ENCODE data around the gene NOSTRIN.
"Not testable (repeated sequence)": the region's sequence is repeated elsewhere in the genome, so short reads cannot be mapped to it uniquely, and the experiment has no call there.

The NOSTRIN gene

DNA sequence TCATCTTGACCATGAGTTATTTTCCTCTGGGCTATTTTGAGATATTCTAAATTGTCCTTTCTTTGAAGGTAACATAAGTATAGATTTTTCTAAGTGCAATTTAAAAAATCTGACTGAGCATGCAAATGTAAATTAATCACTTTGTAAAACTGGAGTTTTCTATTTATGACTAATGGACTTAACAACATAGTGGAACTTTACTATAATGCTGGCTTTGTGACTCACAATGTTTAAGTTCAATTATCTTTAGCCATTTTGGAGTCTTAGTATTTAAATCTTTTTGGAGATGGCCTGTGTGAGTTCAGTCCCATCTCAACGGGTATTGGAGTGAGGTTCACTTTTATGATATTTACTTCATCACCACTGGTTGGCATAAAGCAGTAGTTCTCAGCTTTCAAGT is 35.2 kb upstream of the NOSTRIN start:
- TF ChIP-seq, protein P1, sequence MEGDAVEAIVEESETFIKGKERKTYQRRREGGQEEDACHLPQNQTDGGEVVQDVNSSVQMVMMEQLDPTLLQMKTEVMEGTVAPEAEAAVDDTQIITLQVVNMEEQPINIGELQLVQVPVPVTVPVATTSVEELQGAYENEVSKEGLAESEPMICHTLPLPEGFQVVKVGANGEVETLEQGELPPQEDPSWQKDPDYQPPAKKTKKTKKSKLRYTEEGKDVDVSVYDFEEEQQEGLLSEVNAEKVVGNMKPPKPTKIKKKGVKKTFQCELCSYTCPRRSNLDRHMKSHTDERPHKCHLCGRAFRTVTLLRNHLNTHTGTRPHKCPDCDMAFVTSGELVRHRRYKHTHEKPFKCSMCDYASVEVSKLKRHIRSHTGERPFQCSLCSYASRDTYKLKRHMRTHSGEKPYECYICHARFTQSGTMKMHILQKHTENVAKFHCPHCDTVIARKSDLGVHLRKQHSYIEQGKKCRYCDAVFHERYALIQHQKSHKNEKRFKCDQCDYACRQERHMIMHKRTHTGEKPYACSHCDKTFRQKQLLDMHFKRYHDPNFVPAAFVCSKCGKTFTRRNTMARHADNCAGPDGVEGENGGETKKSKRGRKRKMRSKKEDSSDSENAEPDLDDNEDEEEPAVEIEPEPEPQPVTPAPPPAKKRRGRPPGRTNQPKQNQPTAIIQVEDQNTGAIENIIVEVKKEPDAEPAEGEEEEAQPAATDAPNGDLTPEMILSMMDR (IDR thresholded peaks at IDR 0.05; ENCODE audit: insufficient read depth, low read length, poor library complexity, severe bottlenecking): no peak
- TF ChIP-seq EZH2phosphoT487 (conservative IDR thresholded peaks at IDR 0.05; ENCODE audit: low read length): no peak
- Histone ChIP-seq H3K27me3 (ENCODE audit: low read length) (no peaks in the 10 kb centered on the region), H3F3A (ENCODE audit: insufficient read depth) (no peaks in the 10 kb centered on the region), H2AFZ (ENCODE audit: low read depth, low read length, severe bottlenecking) (no peak overlapping the region), H3K79me2 (ENCODE audit: insufficient read depth, low read length) (no peaks in the 10 kb centered on the region), H3K4me2 (ENCODE audit: low read depth, low read length, poor library complexity, severe bottlenecking) (no peak overlapping the region), H3K9me2 (replicated peaks; ENCODE audit: insufficient read depth, low read length) (no peaks in the 10 kb centered on the region), H4K20me1 (ENCODE audit: low read depth, low read length) (no peaks in the 10 kb centered on the region), H3K9ac (ENCODE audit: low read length) (no peak overlapping the region), H3K9me3 (ENCODE audit: insufficient read depth, low read length) (no peaks in the 10 kb centered on the region), H3K4me3 (ENCODE audit: insufficient read depth, low read length, poor library complexity, severe bottlenecking) (no peak overlapping the region), H3K36me3 (ENCODE audit: low read length) (no peaks in the 10 kb centered on the region), H3K27ac (ENCODE audit: low read depth, low read length) (no peak overlapping the region)

DNA sequence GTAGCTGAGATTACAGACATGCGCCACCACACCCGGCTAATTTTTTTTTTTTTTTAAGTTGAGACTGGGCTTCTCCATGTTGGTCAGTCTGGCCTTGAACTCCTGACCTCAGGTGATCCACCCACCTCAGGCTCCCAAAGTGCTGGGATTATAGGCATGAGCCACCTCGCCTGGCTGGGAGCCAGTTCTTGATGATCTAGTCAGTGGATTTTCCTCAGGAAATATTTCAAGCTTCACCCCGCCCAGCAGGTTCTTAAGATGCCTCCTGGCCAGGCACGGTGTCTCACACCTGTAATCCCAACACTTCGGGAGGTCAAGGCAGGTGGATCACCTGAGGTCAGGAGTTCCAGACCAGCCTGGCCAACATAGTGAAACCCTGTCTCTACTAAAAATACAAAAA is 34.1 kb upstream of the NOSTRIN start:
- not testable (repeated sequence) for H4K20me1 ChIP-seq (ENCODE audit: low read depth, low read length); H3K4me3 ChIP-seq (ENCODE audit: insufficient read depth, low read length, poor library complexity, severe bottlenecking); H3F3A ChIP-seq (ENCODE audit: insufficient read depth); H3K9me3 ChIP-seq (ENCODE audit: insufficient read depth, low read length); H3K27ac ChIP-seq (ENCODE audit: low read depth, low read length); H3K79me2 ChIP-seq (ENCODE audit: insufficient read depth, low read length); H3K27me3 ChIP-seq (ENCODE audit: low read length); H2AFZ ChIP-seq (ENCODE audit: low read depth, low read length, severe bottlenecking); H3K4me2 ChIP-seq (ENCODE audit: low read depth, low read length, poor library complexity, severe bottlenecking); H3K9me2 ChIP-seq (replicated peaks; ENCODE audit: insufficient read depth, low read length); H3K36me3 ChIP-seq (ENCODE audit: low read length); H3K9ac ChIP-seq (ENCODE audit: low read length)

DNA sequence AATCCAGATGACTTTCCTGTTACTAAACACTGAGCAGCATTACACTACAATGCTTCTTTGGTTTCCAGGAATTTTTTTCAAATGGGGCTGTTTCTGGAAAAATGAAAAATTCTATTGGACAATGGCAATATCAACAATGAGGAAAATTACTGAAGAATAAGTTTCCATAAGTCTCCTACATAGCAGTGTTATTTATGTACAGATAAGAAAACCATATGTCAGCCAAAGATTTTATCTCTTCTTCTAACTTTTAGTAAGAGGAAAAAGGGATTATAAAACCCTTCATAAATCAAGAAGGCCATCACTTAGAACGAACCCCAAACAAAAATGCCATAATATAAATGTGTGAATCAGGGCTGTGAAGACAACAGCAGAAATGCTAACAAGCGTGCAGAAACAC is 31.6 kb upstream of the NOSTRIN start:
- H2AFZ ChIP-seq (ENCODE audit: low read depth, low read length, severe bottlenecking): no peak overlapping the region
- no peak overlapping the region for H3K9ac ChIP-seq (ENCODE audit: low read length)
- H3K79me2 ChIP-seq (ENCODE audit: insufficient read depth, low read length): no peaks in the 10 kb centered on the region
- H3K27ac ChIP-seq (ENCODE audit: low read depth, low read length): no peak overlapping the region
- H3K4me3 ChIP-seq (ENCODE audit: insufficient read depth, low read length, poor library complexity, severe bottlenecking): no peak overlapping the region
- H3F3A ChIP-seq (ENCODE audit: insufficient read depth): no peaks in the 10 kb centered on the region
- no peaks in the 10 kb centered on the region for H3K36me3 ChIP-seq (ENCODE audit: low read length)
- no peak overlapping the region for H3K4me2 ChIP-seq (ENCODE audit: low read depth, low read length, poor library complexity, severe bottlenecking)
- no peaks in the 10 kb centered on the region for H3K9me3 ChIP-seq (ENCODE audit: insufficient read depth, low read length)
- H3K9me2 ChIP-seq (replicated peaks; ENCODE audit: insufficient read depth, low read length): no peaks in the 10 kb centered on the region
- no peak for TF ChIP-seq EZH2phosphoT487 (conservative IDR thresholded peaks at IDR 0.05; ENCODE audit: low read length)
- TF ChIP-seq, protein P1 (IDR thresholded peaks at IDR 0.05; ENCODE audit: insufficient read depth, low read length, poor library complexity, severe bottlenecking): no peak
- H3K27me3 ChIP-seq (ENCODE audit: low read length): no peaks in the 10 kb centered on the region
- H4K20me1 ChIP-seq (ENCODE audit: low read depth, low read length): no peaks in the 10 kb centered on the region

DNA sequence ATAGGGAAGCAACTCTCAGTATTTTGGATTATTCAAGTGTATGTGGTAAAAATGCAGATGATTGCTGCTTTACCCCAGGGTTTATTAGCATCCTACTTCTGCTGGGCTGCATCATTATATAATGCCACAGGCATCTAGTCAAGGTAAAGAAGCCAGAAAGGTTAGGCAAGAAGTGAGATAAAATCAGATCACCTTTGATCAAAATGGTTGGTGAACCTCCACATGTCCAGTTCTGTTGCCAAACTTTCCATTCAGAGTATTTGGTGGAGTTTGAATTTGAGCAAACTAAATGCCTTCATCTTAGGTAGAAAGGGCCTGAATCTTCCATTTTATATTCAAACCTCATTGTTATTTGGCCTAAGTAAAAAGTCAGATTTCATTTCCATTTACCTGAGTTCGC is 29.7 kb upstream of the NOSTRIN start:
- Histone ChIP-seq H3K4me2 (ENCODE audit: low read depth, low read length, poor library complexity, severe bottlenecking) (no peak overlapping the region), H3F3A (ENCODE audit: insufficient read depth) (no peaks in the 10 kb centered on the region), H3K36me3 (ENCODE audit: low read length) (no peaks in the 10 kb centered on the region), H3K27me3 (ENCODE audit: low read length) (no peaks in the 10 kb centered on the region), H3K9me2 (replicated peaks; ENCODE audit: insufficient read depth, low read length) (no peaks in the 10 kb centered on the region), H3K9ac (ENCODE audit: low read length) (no peak overlapping the region), H3K9me3 (ENCODE audit: insufficient read depth, low read length) (no peaks in the 10 kb centered on the region), H2AFZ (ENCODE audit: low read depth, low read length, severe bottlenecking) (no peak overlapping the region), H3K79me2 (ENCODE audit: insufficient read depth, low read length) (no peaks in the 10 kb centered on the region), H3K27ac (ENCODE audit: low read depth, low read length) (no peak overlapping the region), H3K4me3 (ENCODE audit: insufficient read depth, low read length, poor library complexity, severe bottlenecking) (no peak overlapping the region), H4K20me1 (ENCODE audit: low read depth, low read length) (no peaks in the 10 kb centered on the region)
- TF ChIP-seq, protein P1 (IDR thresholded peaks at IDR 0.05; ENCODE audit: insufficient read depth, low read length, poor library complexity, severe bottlenecking): no peak
- TF ChIP-seq EZH2phosphoT487 (conservative IDR thresholded peaks at IDR 0.05; ENCODE audit: low read length): no peak

Measured in SU-DHL-6 (cell line).